ENCODE results near the gene TMEM88.

DNA sequence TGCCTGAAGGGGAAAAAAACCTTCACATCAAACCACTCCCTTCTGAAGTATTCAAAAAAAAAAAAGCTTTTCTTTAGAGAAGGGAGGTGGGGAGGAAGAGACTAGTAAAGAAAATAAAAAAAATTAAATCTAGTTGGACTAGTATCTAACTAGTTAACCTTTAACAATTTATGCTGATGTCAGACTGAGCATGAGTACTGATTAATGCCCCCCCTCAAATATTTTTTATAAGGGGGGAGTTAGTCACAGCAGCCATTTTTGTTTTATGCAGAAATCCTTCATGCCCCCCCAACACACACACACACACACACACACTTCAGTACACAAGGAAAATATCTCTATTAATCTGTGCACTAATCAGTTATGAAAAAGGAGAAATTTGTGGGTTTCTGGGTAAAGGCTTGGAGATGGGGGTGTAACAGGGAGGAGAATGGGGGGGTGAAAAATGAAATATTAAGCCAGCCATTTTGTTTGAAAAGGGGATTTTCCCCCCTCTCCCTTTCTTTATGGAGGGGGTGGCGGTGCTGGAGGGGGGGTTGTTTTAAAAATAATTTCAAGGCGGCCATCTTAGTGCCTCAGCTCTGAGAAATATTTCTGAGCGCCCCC, 29.0 kb downstream of the TMEM88 start:
- TF ChIP-seq EZH2 (IDR thresholded peaks at IDR 0.05; ENCODE audit: insufficient read depth, poor library complexity, severe bottlenecking) (no peak), EZH2phosphoT487 (IDR thresholded peaks at IDR 0.05; ENCODE audit: insufficient read depth, low read depth) (no peak)
